Measurements from ENCODE around the gene ITGB6.
"Not testable (repeated sequence)": the region's sequence is repeated elsewhere in the genome, so short reads cannot be mapped to it uniquely, and the experiment has no call there.

ITGB6 gene

GRCh38 chr2:160200921-160201320, 849 bp upstream of the ITGB6 start:
- intact Hi-C loops (cut with DNase I) = no loop called here
- no peak for DNase-seq

- DNase-seq = no peak
- intact Hi-C loops (cut with DNase I) = no loop called here
Observed at GRCh38 chr2:160199053-160199452, 1.0 kb downstream of the ITGB6 start.

- DNase-seq = no peak
- intact Hi-C loops (cut with DNase I) = no loop called here
Observed at GRCh38 chr2:160197587-160197986, 2.5 kb downstream of the ITGB6 start.

- intact Hi-C loops (cut with DNase I) = no loop called here
- no peak for DNase-seq
Observed at GRCh38 chr2:160194946-160195345, 5.1 kb downstream of the ITGB6 start.

- DNase-seq = no peak
- intact Hi-C loops (cut with DNase I) = no loop called here
Observed at GRCh38 chr2:160194351-160194750, 5.7 kb downstream of the ITGB6 start.

GRCh38 chr2:160181146-160181836, 18.8 kb downstream of the ITGB6 start:
- DNase-seq; intact Hi-C loops (cut with DNase I): not testable (repeated sequence)

GRCh38 chr2:160180690-160181089, 19.4 kb downstream of the ITGB6 start:
- DNase-seq; intact Hi-C loops (cut with DNase I): not testable (repeated sequence)

- intact Hi-C loops (cut with DNase I) = no loop called here
Observed at GRCh38 chr2:160180172-160180571, 19.9 kb downstream of the ITGB6 start.

GRCh38 chr2:160175169-160176134, 24.6 kb downstream of the ITGB6 start:
- no peak for DNase-seq
- intact Hi-C loops (cut with DNase I) = no loop called here

More at GRCh38 chr2:160180172-160180571, 19.9 kb downstream of the ITGB6 start:
- no peak for DNase-seq

- intact Hi-C loops (cut with DNase I) = no loop called here
- DNase-seq = no peak
Observed at GRCh38 chr2:160174322-160174721, 25.8 kb downstream of the ITGB6 start.

- DNase-seq = no peak
- intact Hi-C loops (cut with DNase I) = no loop called here
Observed at GRCh38 chr2:160169988-160170387, 30.1 kb downstream of the ITGB6 start.

GRCh38 chr2:160169471-160169870, 30.6 kb downstream of the ITGB6 start:
- intact Hi-C loops (cut with DNase I) = no loop called here
- DNase-seq = no peak

- intact Hi-C loops (cut with DNase I) = no loop called here
- DNase-seq = no peak
Observed at GRCh38 chr2:160168878-160169277, 31.2 kb downstream of the ITGB6 start.

GRCh38 chr2:160167089-160167740, 32.9 kb downstream of the ITGB6 start:
- intact Hi-C loops (cut with DNase I) = no loop called here
- no peak for DNase-seq

GRCh38 chr2:160165996-160166395, 34.1 kb downstream of the ITGB6 start:
- intact Hi-C loops (cut with DNase I) = no loop called here
- no peak for DNase-seq

- DNase-seq = no peak
- intact Hi-C loops (cut with DNase I) = no loop called here
Observed at GRCh38 chr2:160165081-160165480, 35.0 kb downstream of the ITGB6 start.

GRCh38 chr2:160157861-160158829, 41.9 kb downstream of the ITGB6 start:
- intact Hi-C loops (cut with DNase I) = no loop called here

GRCh38 chr2:160156665-160157064, 43.4 kb downstream of the ITGB6 start:
- intact Hi-C loops (cut with DNase I) = no loop called here

More at GRCh38 chr2:160157861-160158829, 41.9 kb downstream of the ITGB6 start:
- peak in 35 of 42 donors; percentile 4 to 71 (median 29) for DNase-seq

GRCh38 chr2:160156100-160156499, 44.0 kb downstream of the ITGB6 start:
- no peak for DNase-seq
- intact Hi-C loops (cut with DNase I) = no loop called here

More at GRCh38 chr2:160156665-160157064, 43.4 kb downstream of the ITGB6 start:
- no peak for DNase-seq
